Measurements from ENCODE around the gene NDUFC2.

DNA sequence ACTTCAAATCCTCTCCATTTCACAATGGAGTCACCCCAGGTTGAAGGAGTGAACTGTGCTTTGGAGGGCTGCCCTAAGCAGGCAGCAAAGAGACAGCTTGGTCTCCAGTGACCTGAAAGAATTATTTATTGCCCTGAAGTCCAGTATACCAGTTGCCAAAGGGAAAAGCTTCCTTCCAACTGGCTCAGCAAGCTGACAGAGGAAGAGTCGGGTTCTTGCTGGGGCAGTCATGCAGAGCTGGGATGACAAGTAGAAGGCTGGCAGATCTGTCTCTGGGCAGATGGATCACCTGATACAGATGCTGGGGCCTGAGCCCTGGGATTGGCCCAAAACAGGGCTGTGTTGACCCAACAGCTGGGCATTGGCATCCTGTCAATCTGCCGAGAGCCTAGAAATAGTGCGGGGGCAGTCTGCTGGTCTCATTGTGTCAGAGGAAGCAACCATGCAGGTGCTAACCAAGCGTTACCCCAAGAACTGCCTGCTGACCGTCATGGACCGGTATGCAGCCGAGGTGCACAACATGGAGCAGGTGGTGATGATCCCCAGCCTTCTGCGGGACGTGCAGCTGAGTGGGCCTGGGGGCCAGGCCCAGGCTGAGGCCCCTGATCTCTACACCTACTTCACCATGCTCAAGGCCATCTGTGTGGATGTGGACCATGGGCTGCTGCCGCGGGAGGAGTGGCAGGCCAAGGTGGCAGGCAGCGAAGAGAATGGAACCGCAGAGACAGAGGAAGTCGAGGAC lies 16.1 kb downstream of the NDUFC2 start, which contains the start of gene THRSP:
- TF ChIP-seq, protein P1, sequence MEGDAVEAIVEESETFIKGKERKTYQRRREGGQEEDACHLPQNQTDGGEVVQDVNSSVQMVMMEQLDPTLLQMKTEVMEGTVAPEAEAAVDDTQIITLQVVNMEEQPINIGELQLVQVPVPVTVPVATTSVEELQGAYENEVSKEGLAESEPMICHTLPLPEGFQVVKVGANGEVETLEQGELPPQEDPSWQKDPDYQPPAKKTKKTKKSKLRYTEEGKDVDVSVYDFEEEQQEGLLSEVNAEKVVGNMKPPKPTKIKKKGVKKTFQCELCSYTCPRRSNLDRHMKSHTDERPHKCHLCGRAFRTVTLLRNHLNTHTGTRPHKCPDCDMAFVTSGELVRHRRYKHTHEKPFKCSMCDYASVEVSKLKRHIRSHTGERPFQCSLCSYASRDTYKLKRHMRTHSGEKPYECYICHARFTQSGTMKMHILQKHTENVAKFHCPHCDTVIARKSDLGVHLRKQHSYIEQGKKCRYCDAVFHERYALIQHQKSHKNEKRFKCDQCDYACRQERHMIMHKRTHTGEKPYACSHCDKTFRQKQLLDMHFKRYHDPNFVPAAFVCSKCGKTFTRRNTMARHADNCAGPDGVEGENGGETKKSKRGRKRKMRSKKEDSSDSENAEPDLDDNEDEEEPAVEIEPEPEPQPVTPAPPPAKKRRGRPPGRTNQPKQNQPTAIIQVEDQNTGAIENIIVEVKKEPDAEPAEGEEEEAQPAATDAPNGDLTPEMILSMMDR (IDR thresholded peaks at IDR 0.05; ENCODE audit: poor library complexity, severe bottlenecking) = no peak
- TF ChIP-seq EZH2 (IDR thresholded peaks at IDR 0.05; ENCODE audit: borderline replicate concordance, insufficient read depth, low read length, poor library complexity, severe bottlenecking) (no peak), MXI1 (conservative IDR thresholded peaks at IDR 0.05; ENCODE audit: poor library complexity, severe bottlenecking) (no peak), EP300 (conservative IDR thresholded peaks at IDR 0.05; ENCODE audit: poor library complexity, severe bottlenecking) (no peak), POLR2AphosphoS5 (IDR thresholded peaks at IDR 0.05) (no peak)
